GM12878 (cell line): ENCODE data around the gene STARD5. TPM values are rescaled to one million over a fixed set of nuclear protein-coding genes. Genes with fewer than 3 reads are reported as not detected.
A peak's percentile ranks its signal among the peaks of the same experiment; 100 is the strongest.

Source experiments
- ATAC-seq: fragments of 200-7000 bp; cut with Tn5 transposase; 3 replicates; pipeline ENCODE4 v1.9.1; 2020; ENCODE audit warnings: mild to moderate bottlenecking, moderate library complexity
- BruUV-seq: library from RNA; stranded (reverse); fragments of 400-500 nt; replicated peaks from 2 replicates; lab custom pipeline; 2021; lab: Mats Ljungman, UMichigan
- CTCF ChIA-PET: fragments of 300-600 bp; sonication (Branson Sonifier 250); formaldehyde crosslinking; extraction: SDS; loops from one replicate; lab custom pipeline; 2021; ENCODE audit warnings: inconsistent platforms; lab: Yijun Ruan, JAX
- POLR2A ChIA-PET: fragments of 350-600 bp; formaldehyde crosslinking; extraction: SDS; loops from one replicate; lab custom pipeline; 2021; ENCODE audit warnings: inconsistent platforms; lab: Charles Lee
- RAD21 ChIA-PET: fragments of 300-600 bp; sonication (Branson Sonifier 250); formaldehyde crosslinking; loops from one replicate; lab custom pipeline; 2023; ENCODE audit warnings: antibody characterized with exemption; ENCODE audit not compliant: unreplicated experiment; lab: Charles Lee
- SMC1A ChIA-PET: fragments of 300-600 bp; sonication (Branson Sonifier 250); formaldehyde crosslinking; loops from one replicate; lab custom pipeline; 2023; ENCODE audit not compliant: unreplicated experiment, uncharacterized antibody; lab: Charles Lee
- DNase-seq: peaks from one replicate; pipeline ENCODE4 v3.0.0-alpha.2; 2011; ENCODE audit warnings: low read depth, low spot score
- FAIRE-seq: peaks from 3 replicates; lab custom pipeline; 2011; peaks lifted over from hg19 to GRCh38; lab: Jason Lieb, UNC
- H2AFZ ChIP-seq: 2 replicates; pipeline ENCODE4 v1.6.0; 2011; ENCODE audit warnings: low read depth, low read length, control low read depth; ENCODE audit not compliant: control insufficient read depth
- H3K27ac ChIP-seq: 2 replicates; pipeline ENCODE4 v1.5.1; 2011; ENCODE audit warnings: control low read depth; ENCODE audit not compliant: control insufficient read depth, insufficient read depth
- H3K27me3 ChIP-seq, 2 experiments: replicated peaks in 1 of 2; 2 replicates each; pipeline versions ENCODE4 v1.6.0 to v1.6.1; 2011; ENCODE audit warnings: low read length in 1 of 2; ENCODE audit not compliant: control insufficient read depth in 2 of 2, insufficient read depth in 2 of 2
- H3K36me3 ChIP-seq, 2 experiments: 2 replicates each; pipeline ENCODE4 v1.5.1; 2011; ENCODE audit warnings: low read length in 1 of 2; ENCODE audit not compliant: control insufficient read depth in 2 of 2, insufficient read depth in 2 of 2
- H3K4me1 ChIP-seq: 2 replicates; pipeline ENCODE4 v1.6.1; 2011; ENCODE audit warnings: mild to moderate bottlenecking, low read length, moderate library complexity, mixed read lengths; ENCODE audit not compliant: control insufficient read depth, insufficient read depth
- H3K4me2 ChIP-seq: 2 replicates; pipeline ENCODE4 v1.6.0; 2011; ENCODE audit warnings: control low read depth; ENCODE audit not compliant: control insufficient read depth, insufficient read depth
- H3K4me3 ChIP-seq: fragments of 200-600 bp; sonication (generic); 2 replicates; pipeline ENCODE4 v1.5.1; 2016
- H3K79me2 ChIP-seq: 2 replicates; pipeline ENCODE4 v1.6.0; 2011; ENCODE audit warnings: low read length; ENCODE audit not compliant: control insufficient read depth, insufficient read depth
- H3K9ac ChIP-seq: 2 replicates; pipeline ENCODE4 v1.8.0; 2011; ENCODE audit warnings: low read length, control low read depth, mixed read lengths; ENCODE audit not compliant: control insufficient read depth, insufficient read depth
- H3K9me3 ChIP-seq: replicated peaks from 3 replicates; pipeline ENCODE4 v1.5.1; 2011; ENCODE audit warnings: mild to moderate bottlenecking, low read length; ENCODE audit not compliant: control insufficient read depth, insufficient read depth
- H4K20me1 ChIP-seq: 2 replicates; pipeline ENCODE4 v1.6.0; 2011; ENCODE audit not compliant: control insufficient read depth, insufficient read depth
- NR2C1 ChIP-seq: fragments of 450-650 bp; IDR thresholded peaks from 2 replicates; pipeline ENCODE4 v1.6.1; 2017; ENCODE audit warnings: antibody characterized with exemption, mild to moderate bottlenecking, moderate library complexity
- NR2C2 ChIP-seq: IDR thresholded peaks from 2 replicates; pipeline ENCODE4 v1.6.1; 2011; ENCODE audit warnings: borderline replicate concordance, low read depth; ENCODE audit not compliant: control insufficient read depth, insufficient read length
- ZNF24 ChIP-seq: fragments of 450-650 bp; IDR thresholded peaks from 2 replicates; pipeline ENCODE4 v1.6.1; 2017; ENCODE audit warnings: antibody characterized with exemption, mild to moderate bottlenecking
- WGBS: methylation state at CpG from one replicate; pipeline ENCODE4 v1.1.6; 2016; ENCODE audit warnings: low lambda C conversion rate; ENCODE audit not compliant: insufficient replicate concordance, insufficient coverage; ENCODE audit errors: missing lambda C conversion rate; 5-methylcytosine and 5-hydroxymethylcytosine counted together
- in situ Hi-C: fragments of 300-500 bp; cut with MboI; formaldehyde crosslinking; loops from 9 replicates; pipeline ENCODE4 v1.14.3; 2018; ENCODE audit warnings: mixed read lengths
- intact Hi-C: fragments of 100-400 bp; cut with micrococcal nuclease; formaldehyde crosslinking; loops from one replicate; pipeline ENCODE4 v1.14.2; 2022; ENCODE audit not compliant: unreplicated experiment
- polyA plus RNA-seq, 11 experiments: library from polyadenylated mRNA; depleted of rRNA in 4 of 11; unstranded in 6 of 11; stranded (reverse) in 5 of 11; fragments of >200 nt; fragmentation: Nextera tagmentation in 4 of 11; fragmentation: Illumina TruSeq in 1 of 11; extraction: Ambion mirVana in 4 of 11; extraction: Trizol in 1 of 11; gene quantifications; 1 replicate in 1 of 11; 2 replicates in 10 of 11; pipeline versions ENCODE4 v1.2.1 to v1.2.3, GENCODE V29; 2011 to 2016; ENCODE audit warnings: inconsistent platforms in 2 of 11, missing spikeins in 2 of 11, low read depth in 1 of 11
- total RNA-seq, 4 experiments: library from RNA; depleted of rRNA in 3 of 4; stranded (reverse); fragments of >200 nt in 3 of 4; fragmentation: Illumina TruSeq in 1 of 4; extraction: Trizol in 1 of 4; gene quantifications; 2 replicates each; pipeline versions ENCODE4 v1.2.1 to v1.2.3, GENCODE V29; 2013 to 2021

The STARD5 gene
- total and polyA plus RNA-seq, 10 of the 15 experiments (the other 5 are each of a cell fraction or from before 2014, with no cell fraction given) = 2.3 to 9.4 (median 4.7) TPM

GRCh38 chr15:81323559-81323943 lies 390 bp downstream of the STARD5 start:
- intact Hi-C loops (loop anchor here (5.0 kb wide), 1 partner anchor 626 kb away; the partner anchor contains the start of gene ABHD17C), in situ Hi-C loops (no loop called here)
- ATAC-seq (peak; percentile 42), DNase-seq (no peak), FAIRE-seq (peak; percentile 27)
- POLR2A ChIA-PET = interaction anchor here (0.8 to 4.2 kb wide), 7 partner anchors 12 to 31 kb away, joined by 3 to 25 read pairs (median 5); no protein-coding TSS in a partner anchor
- RAD21 ChIA-PET = interaction anchor here (0.8 to 3.3 kb wide), 13 partner anchors 9 to 58 kb away, joined by 3 to 22 read pairs (median 8); no protein-coding TSS in a partner anchor
- 0% methylated on average over 4 of the region's 4 CpGs for WGBS
- CTCF ChIA-PET = interaction anchor here (0.8 to 6.5 kb wide), 9 partner anchors 12 to 78 kb away, joined by 3 to 50 read pairs (median 5); no protein-coding TSS in a partner anchor
- Histone ChIP-seq H3K4me2 (peak overlapping the region; percentile 71), H3K36me3 (peaks cover 0 to 5% of the 10 kb centered on the region in 2 experiments; a peak in 1 of 4 replicates), H2AFZ (peak overlapping the region; percentile 90), H3K9ac (peak overlapping the region; percentile 75), H3K4me3 (peak overlapping the region; percentile 88), H3K9me3 (no peaks in the 10 kb centered on the region), H3K27ac (peak overlapping the region; percentile 32), H3K27me3 (no peaks in the 10 kb centered on the region), H3K4me1 (peaks cover 8% of the 10 kb centered on the region), H3K79me2 (peaks cover 4% of the 10 kb centered on the region), H4K20me1 (no peaks in the 10 kb centered on the region)
- TSS peak; percentile 80 for BruUV-seq
- SMC1A ChIA-PET = interaction anchor here (0.8 to 2.5 kb wide), 11 partner anchors 11 to 77 kb away, joined by 3 to 11 read pairs (median 4); no protein-coding TSS in a partner anchor
- no peak for TF ChIP-seq ZNF24

- TF ChIP-seq NR2C2 (no peak), NR2C1 (no peak)
- TF ChIP-seq, all 136 proteins: peak for 0
- no peaks in the 10 kb centered on the region for H4K20me1 ChIP-seq
- peaks cover 13% of the 10 kb centered on the region for H3K4me1 ChIP-seq
- CTCF ChIA-PET = interaction anchor here (0.8 to 6.5 kb wide), 4 partner anchors 11 to 57 kb away, joined by 4 to 50 read pairs (median 6); no protein-coding TSS in a partner anchor
- no peak overlapping the region for H2AFZ ChIP-seq
- no TSS peak for BruUV-seq
- no peaks in the 10 kb centered on the region for H3K9me3 ChIP-seq
- SMC1A ChIA-PET = interaction anchor here (0.7 to 2.9 kb wide), 7 partner anchors 11 to 78 kb away, joined by 3 to 21 read pairs (median 4); no protein-coding TSS in a partner anchor
- H3K27ac ChIP-seq = no peak overlapping the region
- in situ Hi-C loops = no loop called here
- no peak overlapping the region; the same call in 1 of the 2 replicates for H3K9ac ChIP-seq
- ATAC-seq = no peak
- peaks cover 4% of the 10 kb centered on the region for H3K79me2 ChIP-seq
- peak overlapping the region; percentile 88 for H3K4me3 ChIP-seq
- peaks cover 2 to 5% of the 10 kb centered on the region in 2 experiments; a peak in 1 of 4 replicates for H3K36me3 ChIP-seq
- FAIRE-seq = no peak
- H3K27me3 ChIP-seq = no peaks in the 10 kb centered on the region
- 74% methylated on average over 6 of the region's 6 CpGs for WGBS
- H3K4me2 ChIP-seq = peak overlapping the region; percentile 79; the same call in 1 of the 2 replicates
- RAD21 ChIA-PET = interaction anchor here (1.2 to 3.3 kb wide), 2 partner anchors 14 to 47 kb away, joined by 3 to 22 read pairs; no protein-coding TSS in a partner anchor
- intact Hi-C loops = loop anchor here (5.0 kb wide), 1 partner anchor 625 kb away; the partner anchor contains the start of gene ABHD17C
- POLR2A ChIA-PET = interaction anchor here (1.3 to 4.2 kb wide), 3 partner anchors 18 to 30 kb away, joined by 3 to 25 read pairs (median 6); no protein-coding TSS in a partner anchor
- DNase-seq = no peak
These were observed 1.2 kb downstream of the STARD5 start for GRCh38 chr15:81322676-81323253.
